GM18519 (cell line): ENCODE data around the gene LEKR1.

Experiments
- ATAC-seq: cut with Tn5 transposase; IDR thresholded peaks from one replicate; pipeline ENCODE4 v1.9.1; 2021; ENCODE audit warnings: mild to moderate bottlenecking, moderate library complexity; ENCODE audit not compliant: unreplicated experiment, low FRiP score

LEKR1 gene

DNA sequence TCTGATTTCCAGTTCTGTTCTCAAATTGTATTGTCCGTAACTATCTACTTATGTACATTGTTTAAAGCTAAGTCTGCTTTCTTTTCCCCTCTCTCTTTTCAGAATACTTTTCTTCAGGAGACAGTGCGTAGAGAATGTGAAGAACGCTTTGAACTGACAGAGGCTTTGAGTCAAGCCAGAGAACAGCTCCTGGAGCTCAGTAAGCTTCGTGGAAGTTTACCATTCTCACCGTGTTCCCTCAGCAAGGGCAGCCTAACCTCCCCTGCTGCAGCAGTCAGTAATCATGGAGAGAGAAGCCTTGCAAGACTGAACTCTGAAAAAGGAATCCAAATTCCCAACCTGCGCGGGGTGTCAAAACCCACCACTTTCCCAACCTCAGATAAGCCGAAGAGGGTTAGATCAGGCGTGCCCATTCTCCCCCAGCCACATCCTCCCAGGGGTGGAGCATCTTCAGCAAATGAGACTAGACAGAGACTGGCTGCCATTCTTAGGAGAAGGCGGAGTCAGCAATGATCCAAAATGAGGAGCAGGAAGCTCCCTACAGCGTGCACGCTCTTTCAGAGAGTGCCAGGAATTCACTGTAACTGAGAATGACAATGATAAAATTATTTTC, 219.2 kb downstream of the LEKR1 start:
- ATAC-seq = no peak

DNA sequence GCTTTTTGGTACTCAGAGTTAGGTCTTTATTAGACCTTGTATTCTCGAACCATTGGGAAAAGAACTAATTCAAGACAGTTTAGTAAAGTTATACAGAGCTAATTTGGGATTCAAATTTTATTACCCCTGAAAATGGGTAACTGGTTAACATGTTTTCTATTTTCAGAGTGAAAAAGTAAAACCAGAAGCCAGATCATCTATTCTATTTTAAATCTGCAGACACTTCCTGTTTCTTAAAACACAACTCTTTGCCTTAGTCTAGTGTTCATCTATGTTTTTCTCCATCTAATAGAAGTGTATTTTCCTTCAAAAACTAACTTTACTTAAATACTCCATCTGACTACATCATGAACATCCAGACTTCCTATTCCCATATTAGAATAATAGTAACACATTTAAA, 220.4 kb downstream of the LEKR1 start:
- peak; percentile 43 for ATAC-seq

DNA sequence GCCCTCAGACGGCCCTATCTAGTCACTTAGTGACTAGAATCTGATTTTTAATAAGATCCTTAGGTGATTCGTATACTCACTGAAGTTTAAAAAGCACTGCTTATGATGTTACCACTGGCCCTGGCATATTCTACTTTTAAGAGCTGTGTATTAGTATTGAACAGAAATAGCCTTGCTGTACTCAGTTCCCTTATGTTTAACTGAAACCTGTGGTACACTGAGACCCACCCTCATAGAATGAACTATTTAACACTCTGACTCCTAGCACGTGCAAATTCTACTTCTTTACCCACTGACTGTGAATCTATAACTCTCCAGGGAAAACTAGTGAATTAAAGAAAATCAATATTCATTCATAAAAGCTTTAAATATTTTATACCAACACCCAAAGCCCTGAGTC, 224.9 kb downstream of the LEKR1 start:
- ATAC-seq = peak; percentile 49

DNA sequence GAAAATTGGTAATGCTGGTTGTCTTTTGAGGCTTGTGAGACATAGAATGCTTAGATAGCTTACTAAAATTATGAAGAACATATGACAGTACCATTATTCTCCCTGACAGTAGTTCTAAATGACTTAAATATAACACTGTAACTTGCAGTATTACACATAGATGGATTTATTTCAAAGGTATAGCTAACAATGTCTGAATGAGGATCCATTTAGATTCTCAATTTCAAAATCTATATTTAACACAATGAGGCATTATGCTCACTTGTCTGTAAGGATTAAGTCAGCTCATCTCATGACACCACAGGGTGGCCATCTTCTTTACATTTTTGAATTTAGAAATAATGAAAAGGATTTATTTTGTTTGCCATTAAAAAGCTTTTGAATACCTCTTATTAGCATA, 225.4 kb downstream of the LEKR1 start:
- no peak for ATAC-seq

DNA sequence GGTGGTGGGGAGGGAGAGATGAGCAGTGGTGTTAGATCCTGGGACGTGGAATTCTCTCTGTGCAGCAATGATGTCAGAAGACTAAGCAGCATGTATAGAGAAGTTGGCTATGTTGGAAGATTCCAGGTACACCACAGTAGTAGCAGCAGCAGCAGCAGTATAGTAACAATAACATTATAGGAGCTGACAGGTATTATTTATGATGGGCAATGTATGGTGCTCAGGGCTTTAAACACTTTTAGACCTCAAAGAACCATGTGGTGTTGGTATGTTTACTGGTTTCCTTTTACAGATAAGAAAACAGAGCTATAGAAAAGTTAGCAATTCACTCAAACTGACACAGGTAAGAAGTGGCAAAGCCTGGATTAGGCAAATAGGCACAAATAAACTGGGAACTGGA, 229.9 kb downstream of the LEKR1 start:
- ATAC-seq = no peak

DNA sequence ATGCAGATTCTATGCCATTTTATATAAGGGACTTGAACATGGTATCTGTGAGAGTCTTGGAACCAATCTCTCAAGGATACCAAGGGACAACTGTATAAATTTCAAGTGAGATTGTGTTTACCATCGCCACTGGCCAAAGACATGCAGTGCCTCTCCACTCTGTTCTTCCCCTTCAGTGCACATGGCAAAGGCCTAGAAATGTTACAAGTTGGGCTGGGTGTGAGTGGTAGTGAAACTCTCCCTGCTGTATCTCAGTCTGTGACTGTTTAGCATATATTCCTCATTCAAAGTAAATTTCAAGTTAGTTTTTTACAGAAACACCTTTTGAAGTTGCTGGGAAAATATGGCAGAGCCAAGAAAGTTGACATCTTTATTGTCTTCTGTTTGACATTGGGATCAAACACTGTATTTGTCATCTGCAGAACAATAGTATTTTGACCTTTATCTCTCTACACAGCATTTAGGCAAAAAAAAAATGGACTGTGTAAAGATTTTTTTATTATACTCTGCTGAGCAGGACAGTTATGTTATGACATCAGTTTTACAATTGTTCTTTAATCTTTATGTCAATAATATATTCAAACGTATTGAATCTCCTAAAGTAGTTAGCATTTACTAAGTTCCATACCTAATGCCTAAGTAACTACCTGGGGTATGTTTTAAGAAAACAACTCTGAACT, 232.4 kb downstream of the LEKR1 start:
- ATAC-seq = no peak

DNA sequence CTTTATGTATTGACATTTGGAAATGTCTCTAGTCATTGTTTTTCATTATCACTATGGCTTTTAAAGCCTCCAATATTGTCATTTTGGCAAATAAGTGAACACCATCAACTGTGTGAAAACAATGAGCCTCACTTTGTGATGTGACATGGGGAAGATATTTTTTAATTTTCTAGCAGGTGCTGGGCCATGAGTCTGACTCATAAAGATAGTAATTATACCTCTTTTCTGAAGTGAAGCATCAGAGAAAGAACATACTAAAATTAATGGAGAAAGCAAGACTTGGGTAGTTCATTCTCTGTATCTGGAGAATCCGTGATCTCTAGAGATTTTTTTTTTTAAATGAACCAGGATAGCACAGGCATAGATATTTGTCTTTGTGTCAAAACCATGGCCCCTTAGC, 233.0 kb downstream of the LEKR1 start:
- peak; percentile 60 for ATAC-seq

DNA sequence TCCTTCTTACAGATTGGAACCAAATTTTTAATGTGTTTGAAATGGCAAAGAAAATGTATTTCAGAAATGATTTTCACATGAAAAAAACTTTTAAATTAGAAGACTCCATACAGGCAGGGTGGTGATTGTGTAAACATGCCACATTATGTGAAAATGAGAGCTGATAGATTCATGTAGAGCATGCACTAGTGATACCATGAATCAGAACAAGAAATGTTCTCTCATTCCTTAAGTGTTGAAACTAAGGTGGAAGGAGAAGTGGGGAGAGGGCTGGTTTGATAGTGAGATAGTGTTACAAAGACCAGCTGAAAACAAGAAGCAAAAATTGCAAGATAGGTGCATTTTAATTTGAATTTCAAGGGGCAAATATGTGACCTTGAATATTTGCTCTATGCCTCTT, 233.5 kb downstream of the LEKR1 start:
- peak; percentile 81 for ATAC-seq

DNA sequence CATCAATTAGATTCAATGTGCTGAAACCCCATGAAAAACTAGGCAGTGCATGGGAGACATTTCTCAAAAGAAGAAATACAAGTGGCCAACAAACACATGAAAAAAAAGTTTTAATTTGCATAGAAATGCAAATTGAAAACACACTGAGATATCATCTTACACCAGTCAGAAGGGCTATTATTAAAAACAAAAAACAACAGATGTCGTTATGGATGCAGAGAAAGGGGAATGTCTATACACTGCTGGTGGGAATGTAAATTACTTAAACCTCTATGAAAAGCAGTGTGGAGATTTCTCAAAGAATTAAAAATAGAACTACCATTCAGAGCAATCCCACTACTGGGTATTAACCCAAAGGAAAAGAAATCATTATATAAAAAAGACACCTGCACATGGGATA, 235.1 kb downstream of the LEKR1 start:
- ATAC-seq = no peak

DNA sequence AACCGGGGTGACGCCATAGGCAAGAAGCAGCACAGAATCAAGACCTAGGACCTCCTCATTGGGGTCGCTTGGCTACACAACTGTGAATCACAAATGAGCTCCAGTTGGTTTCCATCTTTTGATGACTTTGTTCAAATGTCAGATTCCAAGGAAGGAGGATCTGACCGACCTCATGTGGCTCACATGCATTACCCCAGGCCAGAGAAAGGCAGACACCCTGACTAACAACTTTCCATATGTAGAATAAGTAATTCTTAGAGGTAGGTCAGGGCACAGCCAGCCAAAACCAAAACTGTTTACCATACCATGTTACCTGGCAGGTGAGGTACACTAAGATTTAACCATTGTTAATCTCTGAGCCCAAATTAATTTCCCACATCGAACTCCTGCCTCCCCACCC, 237.3 kb downstream of the LEKR1 start:
- no peak for ATAC-seq

DNA sequence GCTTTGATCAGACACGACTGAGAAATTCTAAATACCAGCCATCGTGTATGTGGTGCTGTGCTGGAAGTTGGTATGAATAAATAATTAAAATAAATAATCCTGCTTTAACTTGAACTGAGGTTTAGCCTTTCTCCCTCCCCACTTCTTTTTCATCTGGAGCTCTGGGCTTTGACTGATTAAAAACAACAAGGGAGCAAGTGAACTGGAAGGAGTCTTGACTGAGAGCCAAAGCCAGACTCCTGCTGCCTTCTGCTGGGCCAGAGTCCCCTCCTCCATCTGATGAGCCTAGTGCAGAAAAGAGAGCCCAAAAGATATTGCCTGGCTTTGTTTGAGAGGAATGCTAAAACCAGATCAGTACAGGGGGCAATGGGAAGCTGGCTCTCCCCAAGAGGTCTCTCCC, 237.8 kb downstream of the LEKR1 start:
- ATAC-seq = no peak

DNA sequence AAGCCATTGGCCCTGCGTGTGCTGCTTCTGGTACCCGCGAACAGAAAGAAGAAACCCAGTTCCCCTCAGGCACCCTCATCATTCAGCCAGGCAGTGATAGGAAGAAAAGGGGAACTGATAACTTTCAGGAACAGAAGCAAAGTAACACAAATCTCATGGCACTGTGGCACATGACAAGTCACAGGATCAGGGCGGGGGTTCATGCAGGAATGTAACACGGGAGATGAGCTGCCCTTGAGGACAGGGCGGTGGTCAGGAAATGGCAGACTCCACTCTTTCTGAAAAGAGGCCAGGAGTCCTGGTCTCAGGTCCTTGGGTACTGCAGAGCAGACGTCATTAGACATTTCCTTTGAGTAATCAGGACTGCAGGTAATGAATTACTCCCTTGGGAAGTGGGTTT, 238.2 kb downstream of the LEKR1 start:
- ATAC-seq = peak; percentile 39

DNA sequence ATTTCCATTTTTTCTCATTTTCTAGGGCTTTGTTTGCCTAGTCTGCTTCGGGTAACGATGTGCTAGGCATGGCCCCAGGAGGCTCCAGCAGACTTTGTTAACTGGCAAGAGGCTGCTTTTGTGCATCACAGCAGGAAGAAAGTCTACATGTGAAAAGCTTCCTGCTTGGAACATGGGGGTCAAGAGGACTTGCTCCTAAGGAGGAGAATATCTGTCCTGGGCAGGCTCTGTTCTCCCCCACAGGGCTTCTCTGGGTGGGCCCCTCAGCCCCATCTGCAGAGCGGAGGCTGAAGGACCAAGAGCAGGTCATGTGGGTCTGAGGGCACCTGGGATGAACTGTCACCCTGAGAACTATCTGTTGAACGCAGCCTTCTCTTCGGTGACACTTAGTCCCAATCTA, 239.0 kb downstream of the LEKR1 start:
- ATAC-seq = no peak

DNA sequence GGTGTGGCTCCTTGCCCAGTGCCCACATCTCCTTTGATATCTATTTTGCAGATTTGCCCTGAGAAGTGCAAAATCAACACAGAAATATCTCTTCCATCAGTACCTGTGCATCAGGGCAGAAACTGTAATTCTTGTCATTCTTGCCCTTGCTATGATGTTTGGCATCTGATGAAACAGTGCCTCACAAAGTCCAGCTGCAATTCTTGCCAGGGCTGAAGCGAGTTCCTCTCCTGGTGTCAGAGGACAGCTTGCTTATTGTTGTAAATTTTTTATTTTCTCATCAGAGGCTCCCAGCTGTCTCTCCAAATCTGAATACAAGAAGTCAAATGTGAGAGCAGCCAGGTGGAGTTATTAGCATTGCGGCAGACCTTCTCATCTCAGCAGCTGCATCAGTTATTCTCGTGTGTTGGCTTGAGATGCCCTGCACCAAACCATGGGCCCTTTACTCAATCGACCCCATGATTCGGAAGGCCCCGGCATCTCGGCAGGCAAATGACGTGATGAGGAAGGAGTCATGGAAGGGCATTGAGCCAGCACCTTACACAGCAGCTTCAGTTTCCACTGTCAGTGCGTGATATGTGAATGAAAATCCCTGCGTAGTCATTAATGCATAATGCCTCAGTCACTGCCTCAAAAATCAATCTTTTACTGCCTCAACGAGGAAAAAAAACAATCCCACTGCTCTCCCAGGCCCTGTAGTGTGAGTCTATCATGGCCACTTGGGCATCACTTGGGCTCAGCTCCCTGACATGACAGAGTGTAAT, 240.4 kb downstream of the LEKR1 start:
- no peak for ATAC-seq

DNA sequence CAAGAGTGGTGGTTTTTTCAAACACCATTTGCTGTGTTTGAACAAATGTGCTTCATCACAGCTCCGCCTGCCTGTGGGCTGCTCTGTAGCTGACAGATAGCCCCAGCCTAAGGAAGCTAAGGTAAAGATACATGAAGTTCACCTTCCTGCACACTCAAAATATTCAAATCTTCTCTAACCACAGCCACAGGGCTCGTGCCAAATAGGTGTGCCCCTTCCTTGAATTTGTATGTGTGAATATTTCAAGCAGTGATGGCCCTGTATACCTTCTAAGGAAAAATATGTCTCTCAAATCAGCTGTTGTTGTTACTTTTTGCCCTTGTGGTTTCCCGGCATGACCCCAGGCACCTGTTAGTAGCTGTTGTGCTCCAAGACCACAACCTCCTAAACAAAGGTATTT, 241.0 kb downstream of the LEKR1 start:
- ATAC-seq = no peak

DNA sequence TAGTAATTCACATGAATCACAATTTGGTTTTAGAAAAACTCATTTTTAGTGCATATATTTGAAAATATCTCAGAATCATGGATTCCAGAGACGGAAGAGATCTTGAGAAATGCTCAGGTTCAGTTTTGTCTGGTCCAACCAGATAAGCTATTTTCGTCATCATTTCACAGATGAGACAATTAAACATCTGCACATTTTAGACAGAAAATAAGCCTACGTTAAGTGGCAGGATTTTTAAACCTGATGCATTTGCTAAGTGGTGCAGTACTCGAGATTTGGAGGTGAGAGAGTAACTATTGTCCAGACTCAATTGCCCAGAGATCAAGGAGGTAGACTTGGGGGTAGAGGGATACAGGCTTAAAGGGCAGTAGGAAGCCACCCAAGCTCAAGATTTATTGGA, 243.3 kb downstream of the LEKR1 start:
- ATAC-seq = no peak

DNA sequence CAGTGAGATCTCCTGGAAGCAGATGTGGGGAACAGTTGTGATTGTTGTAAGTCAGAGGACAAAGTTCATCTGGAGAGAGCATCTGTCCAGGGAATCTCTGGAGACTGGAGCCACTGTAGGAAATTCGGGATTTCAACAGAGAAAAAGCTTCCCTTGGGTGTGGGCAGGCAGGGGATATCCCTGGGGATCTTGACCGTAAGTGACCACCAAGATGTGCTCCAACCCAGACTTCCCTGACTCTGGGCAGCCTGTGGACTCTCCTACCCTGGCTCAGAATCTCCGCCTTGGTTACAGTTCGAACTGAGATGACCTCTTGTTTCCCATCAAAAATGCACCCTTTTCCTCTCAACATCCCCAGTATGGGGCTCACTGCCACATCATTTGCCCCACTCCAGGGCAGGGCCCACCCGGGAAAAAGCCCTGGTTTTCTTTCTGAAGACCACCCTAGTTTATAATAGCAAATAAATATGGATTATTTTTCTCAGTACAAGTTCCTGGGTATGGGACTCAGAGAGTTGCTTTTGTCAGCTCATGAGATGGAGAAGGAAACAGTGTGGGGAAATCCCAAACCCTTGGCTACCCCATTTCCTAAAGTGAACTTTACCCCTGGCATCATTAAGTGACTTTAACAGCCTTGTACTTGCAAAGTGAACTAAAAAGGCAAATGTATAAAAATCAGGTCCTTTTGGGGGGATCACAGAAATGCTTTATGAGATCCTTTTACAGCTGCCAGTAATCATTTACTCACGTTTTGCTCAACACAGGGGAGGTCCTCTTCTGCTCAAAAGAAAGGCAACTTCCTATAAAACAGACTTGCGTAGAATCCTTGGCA, 243.9 kb downstream of the LEKR1 start:
- ATAC-seq = no peak

DNA sequence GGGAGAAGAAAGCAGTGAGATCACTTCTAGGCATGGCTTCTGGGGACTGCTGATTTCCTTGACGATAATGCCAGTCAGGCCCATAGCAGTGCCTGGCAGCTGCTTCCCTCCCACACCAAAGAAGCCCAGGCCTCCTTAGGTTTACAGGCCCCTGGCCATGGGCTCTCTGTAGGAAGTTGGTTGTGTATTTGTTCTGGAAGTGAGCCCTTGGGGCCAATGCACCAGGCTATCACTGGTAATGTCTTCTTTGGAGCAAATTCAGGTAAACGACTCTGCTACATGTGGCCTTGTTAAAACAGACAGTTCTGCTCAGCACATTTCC, 244.5 kb downstream of the LEKR1 start:
- ATAC-seq = no peak

DNA sequence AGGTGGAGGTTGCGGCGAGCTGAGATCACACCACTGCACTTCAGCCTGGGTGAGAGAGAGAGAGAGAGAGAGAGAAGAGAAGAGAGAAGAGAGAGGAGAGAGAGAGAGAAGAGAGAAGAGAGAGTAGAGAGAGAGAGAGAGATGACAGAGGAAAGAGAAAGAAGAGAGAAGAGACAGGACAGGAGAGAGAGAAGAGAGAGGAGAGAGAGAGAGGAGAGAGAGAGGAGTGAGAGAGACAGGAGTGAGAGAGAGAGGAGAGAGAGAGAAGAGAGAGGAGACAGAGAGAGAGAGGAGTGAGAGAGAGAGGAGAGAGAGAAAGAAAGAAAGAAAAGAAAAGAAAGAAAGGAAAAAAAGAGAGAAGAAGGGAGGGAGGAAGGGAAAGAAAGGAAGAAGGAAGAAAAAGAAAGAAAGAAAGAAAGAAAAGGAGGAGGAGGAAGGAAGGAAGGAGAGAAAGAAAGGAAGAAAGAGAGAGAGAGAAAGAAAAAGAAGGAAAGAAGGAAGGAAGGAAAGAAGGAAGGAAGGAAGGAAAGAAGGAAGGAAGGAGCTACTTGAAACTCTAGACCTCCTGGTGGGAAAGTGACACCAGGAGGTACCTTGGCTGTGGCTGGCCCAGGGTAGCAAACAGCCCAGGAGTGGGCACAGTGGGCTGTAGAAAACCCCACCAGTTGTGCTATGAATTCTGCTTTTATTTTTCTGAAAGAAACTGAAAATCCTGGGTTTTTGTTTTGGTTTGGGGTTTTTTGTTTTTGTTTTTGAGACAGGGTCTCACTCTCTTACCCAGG, 245.8 kb downstream of the LEKR1 start:
- ATAC-seq = no peak

DNA sequence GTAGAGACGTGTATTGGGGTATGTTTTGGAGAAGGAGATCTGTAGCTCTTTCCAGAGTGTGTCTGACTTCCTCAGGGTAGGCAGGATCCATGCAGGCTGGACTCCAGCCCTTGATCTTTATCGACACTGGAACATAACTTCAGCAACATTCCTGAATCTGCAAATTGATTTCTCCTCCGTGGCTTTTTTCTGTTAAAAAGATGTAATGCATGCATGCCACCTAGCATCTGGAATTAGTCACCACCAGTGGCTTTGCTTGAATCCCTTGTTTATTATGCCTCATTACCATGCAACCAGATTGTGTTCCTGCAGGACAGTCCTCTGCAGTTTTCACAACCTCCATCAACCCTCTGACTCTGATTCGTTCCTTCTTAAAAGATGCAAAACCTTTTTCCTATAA, 247.7 kb downstream of the LEKR1 start:
- no peak for ATAC-seq
